CD4-positive, alpha-beta T cell (primary cell): ENCODE data around the gene PRAMEF8. TPM values are rescaled to one million over a fixed set of nuclear protein-coding genes. Genes with fewer than 3 reads are reported as not detected.
"Not testable (repeated sequence)": the region's sequence is repeated elsewhere in the genome, so short reads cannot be mapped to it uniquely, and the experiment has no call there.

ENCODE experiments used
- ATAC-seq: fragments of 200-7000 bp; cut with Tn5 transposase; one replicate; pipeline ENCODE4 v1.10.0; 2022; ENCODE audit warnings: mild to moderate bottlenecking; ENCODE audit not compliant: poor library complexity
- CTCF ChIA-PET: fragments of 350-600 bp; sonication (Branson Sonifier 250); formaldehyde crosslinking; loops from one replicate; lab custom pipeline; 2021; ENCODE audit warnings: antibody characterized with exemption, inconsistent platforms; lab: Charles Lee
- POLR2A ChIA-PET: fragments of 350-600 bp; sonication (Branson Sonifier 250); formaldehyde crosslinking; loops from one replicate; lab custom pipeline; 2021; ENCODE audit warnings: antibody characterized with exemption, inconsistent platforms; lab: Charles Lee
- DNase-seq, 14 experiments: peaks; one replicate each; pipeline ENCODE4 v3.0.0-alpha.2; 2013 to 2020; ENCODE audit warnings: mixed read lengths in 2 of 14
- H3K27ac ChIP-seq, 2 donors: one replicate each; pipeline versions ENCODE4 v1.5.1 to v1.7.0; 2013; ENCODE audit warnings: low read length in 2 of 2, low read depth in 1 of 2, mild to moderate bottlenecking in 1 of 2
- H3K27me3 ChIP-seq, 2 experiments: 1 replicate in 1 of 2; 2 replicates in 1 of 2; pipeline versions ENCODE4 v1.6.1 to v1.7.0; 2013; ENCODE audit warnings: low read length in 2 of 2, control low read depth in 1 of 2, mild to moderate bottlenecking in 1 of 2, moderate library complexity in 1 of 2; ENCODE audit not compliant: insufficient read depth in 2 of 2, control insufficient read depth in 1 of 2
- H3K36me3 ChIP-seq: one replicate; pipeline ENCODE4 v1.6.1; 2013; ENCODE audit warnings: low read length, control low read depth; ENCODE audit not compliant: insufficient read depth
- H3K4me1 ChIP-seq: one replicate; pipeline ENCODE4 v1.6.1; 2013; ENCODE audit warnings: low read length, control low read depth; ENCODE audit not compliant: insufficient read depth
- H3K4me3 ChIP-seq: one replicate; pipeline ENCODE4 v1.5.1; 2013; ENCODE audit warnings: mild to moderate bottlenecking, low read length, moderate library complexity
- H3K9me3 ChIP-seq, 2 experiments: 1 replicate in 1 of 2; 2 replicates in 1 of 2; pipeline versions ENCODE4 v1.6.1 to v1.7.0; 2013; ENCODE audit warnings: low read length in 2 of 2, mild to moderate bottlenecking in 2 of 2, control low read depth in 1 of 2, moderate library complexity in 1 of 2; ENCODE audit not compliant: control insufficient read depth in 1 of 2, insufficient read depth in 1 of 2
- H3K27ac Mint-ChIP-seq: one replicate; pipeline ENCODE4 v1.8.0; 2020; ENCODE audit warnings: mixed read lengths
- H3K27me3 Mint-ChIP-seq: one replicate; pipeline ENCODE4 v1.8.0; 2021; ENCODE audit warnings: mixed read lengths
- H3K36me3 Mint-ChIP-seq: one replicate; pipeline ENCODE4 v1.8.0; 2021; ENCODE audit warnings: low read depth, mixed read lengths
- H3K4me1 Mint-ChIP-seq: one replicate; pipeline ENCODE4 v1.8.0; 2021; ENCODE audit warnings: low read depth, mixed read lengths
- H3K4me3 Mint-ChIP-seq: one replicate; pipeline ENCODE4 v1.8.0; 2020; ENCODE audit warnings: mild to moderate bottlenecking, mixed read lengths
- H3K9me3 Mint-ChIP-seq: one replicate; pipeline ENCODE4 v1.8.0; 2020; ENCODE audit warnings: mixed read lengths
- intact Hi-C, 2 experiments: fragments of 100-400 bp; cut with DNase I in 1 of 2; cut with micrococcal nuclease in 1 of 2; formaldehyde crosslinking; loops; one replicate each; pipeline versions ENCODE4 v1.15.1 to v1.9.0; 2023 to 2025; cut with DNase I, micrococcal nuclease
- polyA plus RNA-seq, 2 donors: library from polyadenylated mRNA; unstranded; fragments of 120-200 nt; gene quantifications; one replicate each; pipeline ENCODE4 v1.2.1, GENCODE V29; 2013
- total RNA-seq, 174 experiments: library from RNA in 2 of 174; stranded (reverse) in 2 of 174; gene quantifications; one replicate each; pipeline ENCODE4 v1.2.3 and lab custom pipeline; 2021 to 2026

PRAMEF8 gene
- not detected for total RNA-seq
- not detected for polyA plus RNA-seq (2013, experiment 1 of 2)
- not detected for polyA plus RNA-seq (2013, experiment 2 of 2)
- 0 reads per million in 172 experiments for total RNA-seq (lab: John Stamatoyannopoulos, UW)

DNA sequence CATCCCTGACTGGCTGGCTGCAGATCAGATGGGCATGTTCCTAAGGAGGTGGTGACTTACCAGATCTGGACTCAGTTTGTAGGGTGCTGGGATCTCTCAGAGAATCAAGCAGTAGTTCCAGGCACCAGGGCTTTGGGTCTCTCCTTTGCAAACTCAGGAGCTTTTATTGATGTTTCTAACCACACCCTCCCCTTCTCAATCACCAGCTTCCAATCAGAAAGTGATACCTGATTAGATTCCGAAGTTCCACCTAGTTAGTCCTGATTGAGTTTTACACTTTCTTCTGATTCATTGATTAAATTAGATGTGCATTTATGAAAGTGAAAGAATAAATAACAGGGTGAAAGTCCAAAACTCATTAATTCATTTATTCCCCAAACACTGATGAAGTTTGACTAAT, at the start of gene PRAMEF8:
Gene PRAMEF8, minus strand, starts transcription at position 101 of the 400 bp plus-strand sequence. CDS start 1,046 bp downstream, outside the sequence.
- H3K4me1 Mint-ChIP-seq, H3K4me3 ChIP-seq, intact Hi-C loops, CTCF ChIA-PET, H3K36me3 ChIP-seq, H3K9me3 Mint-ChIP-seq, H3K4me3 Mint-ChIP-seq, DNase-seq, H3K27ac Mint-ChIP-seq, H3K4me1 ChIP-seq, H3K9me3 ChIP-seq, H3K27me3 ChIP-seq, ATAC-seq, POLR2A ChIA-PET, H3K27ac ChIP-seq, H3K27me3 Mint-ChIP-seq, H3K36me3 Mint-ChIP-seq: not testable (repeated sequence)

GRCh38 chr1:13315281-13315680, 30.3 kb upstream of the PRAMEF8 start, which contains the start of gene PRAMEF15:
PRAMEF15 (plus strand) TSS chr1:13315581; CDS start chr1:13318408, 2,827 bp downstream.
- DNase-seq, intact Hi-C loops, POLR2A ChIA-PET, H3K27ac Mint-ChIP-seq, H3K4me1 ChIP-seq, CTCF ChIA-PET, H3K27ac ChIP-seq, H3K27me3 Mint-ChIP-seq, H3K9me3 Mint-ChIP-seq, H3K4me3 Mint-ChIP-seq, ATAC-seq, H3K36me3 Mint-ChIP-seq, H3K27me3 ChIP-seq, H3K4me3 ChIP-seq, H3K36me3 ChIP-seq, H3K9me3 ChIP-seq, H3K4me1 Mint-ChIP-seq: not testable (repeated sequence)

- H3K9me3 ChIP-seq, H3K4me1 ChIP-seq, H3K9me3 Mint-ChIP-seq, H3K36me3 Mint-ChIP-seq, H3K27me3 ChIP-seq, H3K4me1 Mint-ChIP-seq, ATAC-seq, H3K4me3 Mint-ChIP-seq, H3K27ac ChIP-seq, H3K36me3 ChIP-seq, H3K4me3 ChIP-seq, intact Hi-C loops, DNase-seq, H3K27ac Mint-ChIP-seq, POLR2A ChIA-PET, H3K27me3 Mint-ChIP-seq, CTCF ChIA-PET: not testable (repeated sequence)
These were observed 18.3 kb upstream of the PRAMEF8 start, which contains the start of gene PRAMEF33 for GRCh38 chr1:13303239-13303638. PRAMEF33 (plus strand) TSS chr1:13303539; CDS start chr1:13305955, 2,416 bp downstream.

GRCh38 chr1:13302197-13302596, 17.3 kb upstream of the PRAMEF8 start:
- ATAC-seq, intact Hi-C loops, H3K27me3 Mint-ChIP-seq, H3K4me1 ChIP-seq, H3K27me3 ChIP-seq, H3K36me3 Mint-ChIP-seq, H3K36me3 ChIP-seq, H3K4me1 Mint-ChIP-seq, H3K27ac ChIP-seq, POLR2A ChIA-PET, H3K9me3 ChIP-seq, H3K4me3 ChIP-seq, H3K9me3 Mint-ChIP-seq, DNase-seq, CTCF ChIA-PET, H3K27ac Mint-ChIP-seq, H3K4me3 Mint-ChIP-seq: not testable (repeated sequence)

GRCh38 chr1:13298699-13299098, 13.8 kb upstream of the PRAMEF8 start:
- H3K36me3 ChIP-seq, result not testable (repeated sequence)

GRCh38 chr1:13297216-13297931, 12.4 kb upstream of the PRAMEF8 start:
- H3K4me1 Mint-ChIP-seq, H3K4me1 ChIP-seq, H3K27me3 Mint-ChIP-seq, H3K27ac Mint-ChIP-seq, H3K36me3 Mint-ChIP-seq, H3K27ac ChIP-seq, H3K27me3 ChIP-seq, intact Hi-C loops, H3K9me3 ChIP-seq, ATAC-seq, H3K9me3 Mint-ChIP-seq, CTCF ChIA-PET, DNase-seq, H3K36me3 ChIP-seq, POLR2A ChIA-PET, H3K4me3 Mint-ChIP-seq, H3K4me3 ChIP-seq: not testable (repeated sequence)

More at GRCh38 chr1:13298699-13299098, 13.8 kb upstream of the PRAMEF8 start:
- intact Hi-C loops, H3K4me1 ChIP-seq, H3K27ac ChIP-seq, POLR2A ChIA-PET, H3K4me3 Mint-ChIP-seq, H3K4me3 ChIP-seq, H3K36me3 Mint-ChIP-seq, H3K4me1 Mint-ChIP-seq, H3K27me3 Mint-ChIP-seq, CTCF ChIA-PET, H3K9me3 Mint-ChIP-seq, H3K27ac Mint-ChIP-seq, H3K27me3 ChIP-seq, DNase-seq, H3K9me3 ChIP-seq, ATAC-seq: not testable (repeated sequence)

- H3K4me1 ChIP-seq, H3K27me3 ChIP-seq, H3K4me3 ChIP-seq, H3K4me3 Mint-ChIP-seq, H3K9me3 ChIP-seq, H3K27me3 Mint-ChIP-seq, H3K27ac Mint-ChIP-seq, CTCF ChIA-PET, H3K27ac ChIP-seq, DNase-seq, H3K9me3 Mint-ChIP-seq, ATAC-seq, POLR2A ChIA-PET, intact Hi-C loops, H3K4me1 Mint-ChIP-seq, H3K36me3 ChIP-seq, H3K36me3 Mint-ChIP-seq: not testable (repeated sequence)
These were observed 4.1 kb upstream of the PRAMEF8 start for GRCh38 chr1:13289030-13289429.
